ENCODE results near the gene SLC35B1.

Gene SLC35B1

DNA sequence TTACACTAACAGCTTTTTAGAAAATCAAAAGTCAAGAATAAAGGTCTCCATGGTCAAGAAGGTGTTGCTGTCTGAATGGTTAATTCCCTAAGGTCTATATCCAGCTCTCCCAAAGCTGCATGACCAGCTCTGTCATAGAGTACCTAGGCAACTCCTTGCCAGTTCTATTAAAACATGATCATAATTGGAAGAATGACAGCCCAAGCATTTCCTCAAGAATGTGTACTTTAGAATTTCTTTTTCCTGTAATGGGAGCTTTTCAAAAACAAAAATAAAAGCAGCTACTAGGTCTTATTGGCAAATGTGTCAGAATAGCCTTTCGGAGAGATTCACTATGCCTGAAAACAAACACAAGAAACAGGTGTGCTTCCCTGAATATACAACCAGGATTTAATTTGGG is 37.8 kb downstream of the SLC35B1 start:
- FAIRE-seq: no peak

DNA sequence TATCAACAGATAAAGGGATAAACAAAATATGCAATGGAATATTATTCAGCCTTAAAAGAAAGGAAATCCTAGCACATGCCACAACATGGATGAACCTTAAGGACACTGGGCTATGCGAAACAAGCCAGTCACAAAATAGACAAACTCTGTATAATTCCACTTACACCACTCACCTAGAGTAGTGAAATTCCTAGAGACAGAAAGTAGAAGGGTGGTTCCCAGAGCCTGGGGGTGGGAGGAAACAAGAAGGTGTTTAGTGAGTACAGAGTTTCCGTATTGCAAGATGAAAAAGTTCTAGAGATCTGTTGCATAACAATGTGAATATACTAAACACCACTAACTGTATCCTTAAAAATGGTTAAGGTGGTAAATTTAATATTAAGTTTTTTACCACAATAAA is 39.9 kb downstream of the SLC35B1 start:
- no peak for FAIRE-seq

GRCh38 chr17:49664706-49665211 is 43.0 kb downstream of the SLC35B1 start:
- FAIRE-seq: no peak

DNA sequence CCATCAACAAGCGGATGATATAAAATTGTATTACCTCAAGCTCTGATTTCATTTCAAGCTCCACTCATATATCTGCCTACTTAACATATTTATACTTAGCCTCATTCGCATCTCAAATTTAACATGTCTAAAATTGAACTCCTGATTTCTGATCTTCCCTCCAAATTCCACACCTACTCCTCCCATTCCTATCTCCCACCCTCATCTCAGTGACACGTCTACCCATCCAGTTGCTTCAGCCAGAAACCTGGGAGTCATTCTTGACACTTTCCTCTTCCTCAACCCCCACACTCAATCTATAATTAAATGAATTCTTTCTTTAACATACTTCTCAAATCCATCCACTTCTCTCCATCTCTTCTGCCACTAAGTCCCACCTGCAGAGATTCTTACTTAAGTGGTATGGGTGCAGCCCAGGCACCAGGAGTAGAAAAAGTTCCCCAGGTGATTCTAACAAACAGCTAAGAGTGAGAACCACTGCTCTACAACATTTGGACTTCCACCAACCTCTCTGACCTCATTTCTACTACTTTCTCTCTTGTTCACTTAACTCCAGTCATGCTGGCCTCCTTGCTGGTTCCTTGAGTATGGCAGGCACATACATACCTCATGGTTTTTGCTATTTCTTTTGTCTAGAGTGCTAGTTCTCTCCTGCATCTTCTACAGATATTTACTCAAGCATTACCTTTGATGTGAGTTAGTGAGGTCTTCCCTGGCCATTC is 47.9 kb downstream of the SLC35B1 start:
- FAIRE-seq: no peak

DNA sequence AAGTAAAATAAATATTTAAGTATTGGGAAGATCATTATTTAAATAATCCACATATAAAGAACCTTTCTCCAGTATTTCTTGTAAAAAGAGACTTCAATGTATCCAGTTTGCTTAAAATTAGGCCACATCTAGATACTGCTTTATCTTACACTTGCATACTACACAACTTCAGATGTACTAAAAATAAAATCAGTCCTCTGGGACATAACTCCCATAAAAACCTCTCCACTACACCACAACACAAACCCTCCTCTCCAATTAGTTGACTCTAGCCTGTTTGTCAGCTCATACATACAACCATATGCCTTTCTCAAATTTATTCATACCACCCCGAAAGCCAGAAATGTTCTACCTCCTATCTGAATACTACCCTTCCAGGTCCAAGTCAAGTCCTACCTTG is 51.5 kb downstream of the SLC35B1 start:
- no peak for FAIRE-seq

Measured in colon (tissue), 2 donors.